Measurements from ENCODE around the gene ZNF880.
"Not testable (repeated sequence)": the region's sequence is repeated elsewhere in the genome, so short reads cannot be mapped to it uniquely, and the experiment has no call there.

The ZNF880 gene

GRCh38 chr19:52369559-52370340 is at the start of gene ZNF880:
ZNF880 (plus strand) TSS chr19:52369923; CDS start chr19:52369966, 43 bp downstream.
- DNase-seq: no peak
- in situ Hi-C loops (cut with MboI; ENCODE audit: low pct_unique_long_range_greater_than_20kb, low sequenced_read_pairs): no loop called here

DNA sequence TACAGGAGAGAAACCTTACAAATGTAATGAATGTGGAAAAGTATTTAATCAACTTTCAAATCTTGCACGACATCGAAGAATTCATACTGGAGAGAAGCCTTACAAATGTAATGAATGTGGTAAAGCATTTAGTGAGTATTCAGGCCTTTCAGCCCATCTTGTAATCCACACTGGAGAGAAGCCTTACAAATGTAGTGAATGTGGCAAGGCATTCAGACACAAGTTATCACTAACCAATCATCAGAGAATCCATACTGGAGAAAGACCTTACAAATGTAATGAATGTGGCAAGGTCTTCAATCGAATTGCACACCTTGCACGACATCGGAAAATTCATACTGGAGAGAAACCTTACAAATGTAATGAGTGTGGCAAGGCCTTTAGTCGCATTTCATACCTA is 47.3 kb upstream of the ZNF880 start:
- in situ Hi-C loops (cut with MboI; ENCODE audit: low pct_unique_long_range_greater_than_20kb, low sequenced_read_pairs): no loop called here
- no peak for DNase-seq

GRCh38 chr19:52331757-52332156 is 38.0 kb upstream of the ZNF880 start:
- in situ Hi-C loops (cut with MboI; ENCODE audit: low pct_unique_long_range_greater_than_20kb, low sequenced_read_pairs): no loop called here
- no peak for DNase-seq

DNA sequence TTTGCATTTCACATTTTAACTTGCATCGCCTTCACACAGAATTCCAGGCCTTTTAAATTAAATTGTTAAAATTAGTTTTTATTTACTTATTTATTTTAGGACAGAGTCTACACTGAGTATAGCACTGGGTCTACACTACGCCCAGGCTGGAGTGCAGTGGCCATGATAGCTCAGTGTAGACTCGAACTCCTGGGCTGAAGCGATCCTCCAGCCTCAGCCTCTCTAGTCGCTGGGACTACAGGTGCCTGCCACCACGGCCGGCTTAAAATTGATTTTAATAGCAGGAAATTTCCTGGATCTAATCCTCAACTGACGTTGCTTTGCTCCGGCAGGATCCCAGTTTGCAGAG is 34.0 kb upstream of the ZNF880 start:
- in situ Hi-C loops (cut with MboI; ENCODE audit: low pct_unique_long_range_greater_than_20kb, low sequenced_read_pairs): no loop called here

DNA sequence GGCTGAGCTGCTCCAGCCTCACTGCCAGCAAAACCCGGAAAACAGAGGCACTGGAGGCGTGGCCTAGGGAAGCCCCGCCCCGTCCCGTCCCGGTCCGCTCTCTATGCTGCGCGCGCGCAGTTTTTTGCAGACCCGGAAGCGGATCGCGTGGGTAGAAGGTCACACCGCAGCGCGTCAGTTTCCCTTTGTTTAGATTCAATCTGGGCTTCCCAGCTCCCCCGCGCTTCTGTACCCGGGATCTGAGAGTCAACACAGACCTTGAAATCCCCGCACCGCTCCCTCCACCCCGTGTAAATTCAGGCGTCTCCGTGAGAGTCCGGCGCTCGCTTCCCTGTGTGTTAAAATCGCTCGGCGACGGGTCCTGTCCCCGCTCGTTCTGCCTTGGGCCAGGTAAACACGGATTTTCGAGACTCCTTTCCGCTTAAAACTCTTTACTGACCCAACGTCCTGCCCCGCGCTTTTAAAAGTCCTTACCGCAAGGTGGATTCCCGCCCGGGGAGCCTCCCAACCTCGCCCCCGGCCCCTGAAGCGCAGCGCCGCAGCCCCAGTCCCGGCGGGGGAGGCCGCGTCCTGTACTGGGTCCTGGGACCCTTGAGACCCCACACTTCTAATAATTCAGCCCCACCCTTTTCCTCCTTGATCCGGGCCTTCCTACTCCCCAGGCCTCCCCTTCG is 33.5 kb upstream of the ZNF880 start, which contains the start of gene ZNF610:
Gene ZNF610, plus strand, starts transcription at position 127 of the 674 bp plus-strand sequence. CDS start 12,930 bp downstream, outside the sequence.
- in situ Hi-C loops (cut with MboI; ENCODE audit: low pct_unique_long_range_greater_than_20kb, low sequenced_read_pairs): no loop called here
- no peak for DNase-seq

More for the DNA sequence above, 34.0 kb upstream of the ZNF880 start:
- no peak for DNase-seq

- DNase-seq: no peak
- in situ Hi-C loops (cut with MboI; ENCODE audit: low pct_unique_long_range_greater_than_20kb, low sequenced_read_pairs): no loop called here
These were observed 32.8 kb upstream of the ZNF880 start for GRCh38 chr19:52336791-52337381.

GRCh38 chr19:52339022-52339421 is 30.7 kb upstream of the ZNF880 start:
- DNase-seq; in situ Hi-C loops (cut with MboI; ENCODE audit: low pct_unique_long_range_greater_than_20kb, low sequenced_read_pairs): not testable (repeated sequence)

DNA sequence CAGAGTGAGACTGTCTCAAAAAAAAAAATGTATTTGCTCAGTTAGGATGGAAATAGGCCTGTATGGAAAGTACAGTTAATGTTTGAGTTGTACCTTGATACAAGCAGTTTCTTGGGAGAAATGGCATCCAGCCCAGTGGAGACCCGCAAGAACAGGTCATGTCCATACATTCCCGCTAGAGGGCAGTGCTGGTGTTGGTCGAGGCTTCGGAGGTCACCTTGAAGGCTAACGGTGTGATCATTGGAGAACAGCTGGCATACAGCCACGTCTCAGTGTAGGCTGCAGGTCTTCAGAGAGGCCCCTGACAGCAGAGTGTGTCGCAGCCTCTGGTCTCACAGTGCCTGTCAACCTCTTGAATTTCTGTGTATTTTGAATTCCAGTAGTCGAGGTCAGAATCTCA is 26.2 kb upstream of the ZNF880 start:
- in situ Hi-C loops (cut with MboI; ENCODE audit: low pct_unique_long_range_greater_than_20kb, low sequenced_read_pairs): no loop called here
- no peak for DNase-seq

GRCh38 chr19:52345162-52345561 is 24.6 kb upstream of the ZNF880 start:
- no peak for DNase-seq

DNA sequence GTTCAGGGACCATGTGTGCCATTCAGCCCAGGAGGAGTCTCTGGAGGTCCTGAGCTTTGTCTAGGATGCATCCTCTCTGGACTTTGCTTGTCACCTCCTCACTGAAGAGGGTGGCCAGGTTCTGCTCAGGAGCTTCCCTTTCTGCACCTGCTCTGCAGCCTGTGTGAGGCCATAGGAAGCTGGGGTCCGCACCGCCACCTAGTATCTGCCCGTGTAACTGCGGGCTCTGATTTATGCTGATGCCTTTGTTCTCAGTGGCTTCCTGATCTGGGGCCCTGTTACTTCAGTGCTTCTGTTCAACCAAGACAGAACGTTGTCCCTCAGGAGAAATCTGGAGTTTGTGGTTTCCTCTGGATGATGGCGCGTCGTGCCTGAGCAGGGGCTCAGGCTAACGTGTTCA is 18.2 kb upstream of the ZNF880 start:
- no peak for DNase-seq
- in situ Hi-C loops (cut with MboI; ENCODE audit: low pct_unique_long_range_greater_than_20kb, low sequenced_read_pairs): no loop called here

More at GRCh38 chr19:52345162-52345561, 24.6 kb upstream of the ZNF880 start:
- in situ Hi-C loops (cut with MboI; ENCODE audit: low pct_unique_long_range_greater_than_20kb, low sequenced_read_pairs): no loop called here

DNA sequence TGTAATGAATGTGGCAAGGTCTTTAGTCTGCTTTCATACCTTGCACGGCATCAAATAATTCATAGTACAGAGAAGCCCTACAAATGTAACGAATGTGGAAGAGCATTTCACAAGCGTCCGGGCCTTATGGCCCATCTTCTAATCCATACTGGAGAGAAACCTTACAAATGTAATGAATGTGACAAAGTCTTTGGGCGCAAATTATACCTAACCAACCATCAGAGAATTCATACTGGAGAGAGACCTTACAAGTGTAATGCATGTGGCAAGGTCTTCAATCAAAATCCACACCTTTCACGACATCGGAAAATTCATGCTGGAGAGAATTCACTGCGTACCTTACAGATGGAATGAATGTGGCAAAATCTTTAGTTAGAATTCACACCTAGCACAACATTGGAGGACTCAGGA is 3.3 kb upstream of the ZNF880 start:
- DNase-seq: no peak
- in situ Hi-C loops (cut with MboI; ENCODE audit: low pct_unique_long_range_greater_than_20kb, low sequenced_read_pairs): no loop called here

- DNase-seq: no peak
- in situ Hi-C loops (cut with MboI; ENCODE audit: low pct_unique_long_range_greater_than_20kb, low sequenced_read_pairs): no loop called here
These were observed 603 bp downstream of the ZNF880 start for GRCh38 chr19:52370341-52370710.

- in situ Hi-C loops (cut with MboI; ENCODE audit: low pct_unique_long_range_greater_than_20kb, low sequenced_read_pairs): no loop called here
These were observed 21.4 kb downstream of the ZNF880 start for GRCh38 chr19:52391135-52391534.

DNA sequence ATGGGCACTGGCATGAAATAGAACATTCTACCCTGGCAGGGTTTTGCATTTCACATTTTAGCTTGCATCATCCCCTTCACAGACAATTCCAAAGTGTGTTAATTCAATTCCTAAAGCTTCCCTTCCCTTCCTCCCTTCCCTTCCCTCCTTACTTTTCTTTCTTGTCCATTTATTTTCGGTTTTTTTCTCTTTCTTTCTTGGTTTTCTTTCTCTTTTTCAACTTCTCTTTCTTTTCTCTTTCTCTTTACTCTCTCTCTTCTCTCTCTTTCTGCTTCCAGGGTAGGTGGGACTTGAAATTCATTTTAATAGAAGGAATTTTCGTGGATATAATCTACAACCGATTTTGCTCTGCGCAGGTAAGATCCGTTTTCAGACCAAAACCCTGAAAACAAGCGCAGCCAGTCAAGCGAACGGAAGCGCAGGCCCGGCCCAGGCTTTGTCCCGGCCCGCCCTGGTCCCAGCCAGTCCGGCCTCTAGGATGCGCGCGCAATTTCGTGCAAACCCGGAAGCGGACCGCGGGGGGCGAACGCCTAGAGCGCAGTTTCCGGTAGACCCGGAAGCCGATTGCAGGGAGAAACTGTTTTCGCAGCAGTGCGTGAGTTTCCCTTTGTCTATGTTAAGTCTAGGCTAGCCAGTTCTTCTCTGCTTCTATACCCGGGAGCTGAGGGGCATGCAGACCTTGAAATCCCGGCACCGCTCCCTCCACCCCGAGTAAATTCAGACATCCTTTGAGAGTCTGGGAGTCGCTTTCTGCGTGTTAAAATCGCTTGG is 27.8 kb downstream of the ZNF880 start, which contains the start of gene ZNF528:
Gene ZNF528, plus strand, starts transcription at position 540 of the 771 bp plus-strand sequence. CDS start 4,165 bp downstream, outside the sequence.
- in situ Hi-C loops (cut with MboI; ENCODE audit: low pct_unique_long_range_greater_than_20kb, low sequenced_read_pairs): no loop called here
- DNase-seq: no peak

More at GRCh38 chr19:52391135-52391534, 21.4 kb downstream of the ZNF880 start:
- peak; percentile 5 for DNase-seq

DNA sequence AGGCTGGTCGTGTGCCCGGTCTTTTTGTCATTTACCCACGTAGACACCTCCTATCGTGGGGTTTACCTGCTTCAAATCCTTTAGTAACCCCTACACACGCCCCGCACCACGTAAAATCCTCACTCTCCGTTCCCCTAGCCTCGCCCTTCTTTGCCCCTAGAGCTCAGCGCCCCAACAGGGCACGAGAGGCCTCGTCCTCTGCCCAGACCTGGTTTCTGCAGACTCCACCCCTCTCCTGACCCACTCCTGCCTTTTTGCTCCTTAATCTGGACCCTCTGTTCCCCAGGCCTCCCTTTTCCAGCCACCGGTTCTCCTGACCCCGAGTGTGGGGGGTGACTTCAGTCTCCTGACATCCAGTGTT is 28.3 kb downstream of the ZNF880 start:
- DNase-seq: no peak
- in situ Hi-C loops (cut with MboI; ENCODE audit: low pct_unique_long_range_greater_than_20kb, low sequenced_read_pairs): no loop called here

GRCh38 chr19:52410276-52410675 is 40.6 kb downstream of the ZNF880 start:
- DNase-seq: no peak
- in situ Hi-C loops (cut with MboI; ENCODE audit: low pct_unique_long_range_greater_than_20kb, low sequenced_read_pairs): no loop called here

GRCh38 chr19:52415711-52416110 is 46.0 kb downstream of the ZNF880 start:
- in situ Hi-C loops (cut with MboI; ENCODE audit: low pct_unique_long_range_greater_than_20kb, low sequenced_read_pairs): no loop called here
- no peak for DNase-seq

DNA sequence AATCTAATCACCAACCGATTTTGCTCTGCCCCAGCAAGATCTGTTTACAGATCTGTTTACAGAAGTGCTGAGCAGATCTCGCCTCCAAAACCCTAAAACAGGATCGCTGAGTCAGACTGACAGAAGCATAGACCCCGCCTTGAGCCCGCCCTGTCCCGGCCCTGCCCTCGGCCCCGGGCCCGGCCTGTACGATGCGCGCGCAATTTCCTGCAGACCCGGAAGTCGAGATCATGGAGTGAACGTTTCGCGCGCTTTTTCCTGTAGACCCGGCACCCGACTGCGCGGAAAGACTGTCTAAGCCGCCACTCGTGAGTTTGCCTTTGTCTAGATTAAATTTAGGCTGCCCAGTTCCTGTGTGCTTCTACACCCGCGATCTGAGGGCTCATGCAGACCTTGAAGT is 59.2 kb downstream of the ZNF880 start, which contains the start of gene ZNF534:
Gene ZNF534, plus strand, starts transcription at position 212 of the 400 bp plus-strand sequence. CDS start 2,327 bp downstream, outside the sequence.
- DNase-seq: no peak
- in situ Hi-C loops (cut with MboI; ENCODE audit: low pct_unique_long_range_greater_than_20kb, low sequenced_read_pairs): no loop called here

Data from KBM-7 (cell line).